GM21423 (cell line): ENCODE measurements around the gene HOXD1.

Experiments used
- ATAC-seq: cut with Tn5 transposase; IDR thresholded peaks from one replicate; pipeline ENCODE4 v1.9.1; 2021; ENCODE audit warnings: mild to moderate bottlenecking, moderate library complexity; ENCODE audit not compliant: unreplicated experiment

Gene HOXD1

GRCh38 chr2:176178757-176179295, 9.6 kb upstream of the HOXD1 start:
- ATAC-seq: no peak

- no peak for ATAC-seq
These were observed 6.9 kb upstream of the HOXD1 start for GRCh38 chr2:176181551-176181950.

- no peak for ATAC-seq
These were observed 5.8 kb upstream of the HOXD1 start for GRCh38 chr2:176182671-176183070.

- no peak for ATAC-seq
These were observed 3.7 kb upstream of the HOXD1 start for GRCh38 chr2:176184749-176185148.

GRCh38 chr2:176186024-176186423, 2.4 kb upstream of the HOXD1 start:
- no peak for ATAC-seq

GRCh38 chr2:176187200-176187898, 1.1 kb upstream of the HOXD1 start:
- ATAC-seq: no peak

GRCh38 chr2:176188774-176189680, 559 bp downstream of the HOXD1 start:
- no peak for ATAC-seq

GRCh38 chr2:176189681-176190641, 1.5 kb downstream of the HOXD1 start:
- no peak for ATAC-seq

- ATAC-seq: no peak
These were observed 3.9 kb downstream of the HOXD1 start for GRCh38 chr2:176192351-176192750.

- ATAC-seq: no peak
These were observed 4.6 kb downstream of the HOXD1 start for GRCh38 chr2:176193048-176193447.

GRCh38 chr2:176199902-176200301, 11.4 kb downstream of the HOXD1 start:
- no peak for ATAC-seq

GRCh38 chr2:176200971-176201370, 12.5 kb downstream of the HOXD1 start:
- no peak for ATAC-seq

- ATAC-seq: no peak
These were observed 14.0 kb downstream of the HOXD1 start for GRCh38 chr2:176202491-176202890.

- no peak for ATAC-seq
These were observed 16.7 kb downstream of the HOXD1 start for GRCh38 chr2:176205126-176205525.

- ATAC-seq: no peak
These were observed 17.7 kb downstream of the HOXD1 start for GRCh38 chr2:176206136-176206535.

GRCh38 chr2:176206682-176207081, 18.2 kb downstream of the HOXD1 start:
- no peak for ATAC-seq

- ATAC-seq: no peak
These were observed 22.6 kb downstream of the HOXD1 start for GRCh38 chr2:176211110-176211509.

GRCh38 chr2:176212276-176212675, 23.8 kb downstream of the HOXD1 start:
- ATAC-seq: no peak

GRCh38 chr2:176213406-176213805, 24.9 kb downstream of the HOXD1 start:
- no peak for ATAC-seq

GRCh38 chr2:176227874-176228273, 39.4 kb downstream of the HOXD1 start:
- no peak for ATAC-seq

- ATAC-seq: no peak
These were observed 45.7 kb downstream of the HOXD1 start for GRCh38 chr2:176234156-176234555.
